ENCODE measurements around the gene BIRC7.
"Not testable (repeated sequence)": the region's sequence is repeated elsewhere in the genome, so short reads cannot be mapped to it uniquely, and the experiment has no call there.

Gene BIRC7

DNA sequence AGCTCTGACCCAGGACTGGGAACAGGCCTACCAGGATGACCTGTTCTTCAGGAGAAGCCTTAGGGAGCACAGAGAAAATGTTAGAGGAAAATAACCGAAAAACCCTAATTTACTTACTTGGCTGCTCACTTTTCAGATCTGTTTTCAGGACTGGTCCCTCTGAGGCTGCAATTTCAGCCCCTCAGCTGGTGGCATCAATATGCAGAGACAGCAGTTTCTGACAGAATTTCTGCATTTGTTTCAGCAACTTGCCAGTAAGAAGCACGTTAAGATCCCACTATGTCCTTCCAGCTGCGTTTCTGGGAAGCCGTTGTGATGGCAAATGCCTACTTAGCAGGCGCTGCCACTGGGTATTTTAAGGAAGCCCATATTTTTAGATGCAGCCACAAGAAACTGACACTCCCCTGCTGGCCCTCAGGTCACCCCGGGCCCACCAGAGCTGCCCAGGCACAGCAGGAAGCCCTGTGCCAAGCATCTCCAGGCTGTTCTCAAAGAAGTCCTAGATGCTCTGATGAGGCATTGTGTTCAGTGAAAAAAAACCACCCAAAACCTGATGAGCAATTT, 27.3 kb upstream of the BIRC7 start:
- no peak for DNase-seq

DNA sequence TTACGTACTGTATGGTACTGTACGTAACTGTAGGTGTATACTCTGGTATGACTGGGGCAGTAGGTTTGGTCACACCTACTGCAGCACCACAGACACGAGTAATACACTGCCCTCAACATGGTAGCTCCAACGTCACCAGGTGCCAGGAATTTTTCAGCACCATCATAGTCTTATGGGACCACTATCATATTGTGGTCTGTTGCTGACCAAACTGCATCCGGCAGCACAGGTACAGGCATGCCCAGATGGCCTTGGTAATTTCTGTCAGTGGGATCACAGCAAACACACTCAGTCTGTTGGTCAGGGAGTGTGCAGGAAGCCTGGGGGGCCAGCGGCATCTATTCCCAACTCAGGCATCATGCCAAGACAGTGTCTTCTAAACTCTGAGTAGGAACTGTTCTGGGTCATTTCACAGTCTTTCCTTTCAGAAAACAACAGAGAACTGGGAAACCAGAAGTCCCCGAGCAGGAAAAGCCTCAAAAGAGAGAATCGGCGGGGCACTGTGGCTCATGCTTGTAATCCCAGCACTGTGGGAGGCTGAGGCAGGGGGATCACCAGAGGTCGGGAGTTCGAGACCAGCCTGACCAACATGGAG, 25.6 kb upstream of the BIRC7 start:
- DNase-seq, result no peak

DNA sequence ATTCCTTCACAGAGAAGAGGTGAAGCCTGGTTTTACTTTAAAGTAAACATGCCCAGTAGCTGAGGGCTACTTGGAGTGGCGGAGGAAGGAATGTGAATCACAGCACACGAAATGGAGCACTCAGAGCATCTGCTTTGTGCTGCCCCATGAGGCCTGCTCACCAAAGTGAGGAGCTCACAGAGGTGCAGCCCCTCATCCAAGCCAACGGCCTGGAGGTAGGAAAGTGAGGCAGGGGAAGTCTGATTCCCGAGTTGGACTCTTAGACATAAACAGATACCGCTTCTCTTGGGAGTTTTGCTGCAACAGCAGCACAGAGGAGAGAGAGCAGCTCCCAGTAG, 23.3 kb upstream of the BIRC7 start:
- DNase-seq, result no peak

DNA sequence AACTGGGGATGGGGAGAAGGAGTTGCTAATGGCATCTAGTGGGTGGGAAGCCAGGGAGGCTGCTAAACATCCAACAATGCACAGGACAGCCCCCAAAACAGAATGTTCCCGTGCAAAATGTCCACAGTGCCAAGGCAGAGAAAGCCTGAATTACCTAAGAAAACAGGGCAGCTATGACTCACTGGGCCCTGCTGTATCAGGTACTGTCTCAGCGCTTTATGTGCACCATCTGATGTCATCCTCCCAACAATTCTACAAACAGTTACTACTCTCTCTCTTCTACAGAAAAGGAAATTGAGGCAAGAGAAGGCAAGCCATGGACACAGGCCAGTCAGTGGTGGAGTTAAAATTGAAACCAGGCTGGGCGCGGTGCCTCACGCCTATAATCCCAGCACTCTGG, 22.9 kb upstream of the BIRC7 start:
- DNase-seq, result no peak

DNA sequence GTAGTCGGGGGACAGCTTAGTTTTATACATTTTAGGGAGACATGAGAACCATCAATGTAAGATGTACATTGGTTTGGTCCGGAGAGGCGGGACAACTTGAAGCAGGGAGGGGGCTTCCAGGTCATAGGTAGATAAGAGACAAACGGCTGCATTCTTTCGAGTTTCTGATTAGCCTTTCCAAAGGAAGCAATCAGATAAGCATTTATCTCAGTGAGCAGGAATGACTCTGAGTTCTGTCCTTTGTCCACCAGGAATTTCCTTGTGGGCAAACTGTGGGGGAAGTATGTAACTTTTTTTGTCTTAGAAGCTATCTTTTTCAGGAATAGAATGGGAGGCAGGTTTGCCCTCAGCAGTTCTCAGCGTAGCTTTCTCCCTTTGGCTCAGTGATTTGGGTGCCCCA, 21.2 kb upstream of the BIRC7 start:
- DNase-seq, result no peak

DNA sequence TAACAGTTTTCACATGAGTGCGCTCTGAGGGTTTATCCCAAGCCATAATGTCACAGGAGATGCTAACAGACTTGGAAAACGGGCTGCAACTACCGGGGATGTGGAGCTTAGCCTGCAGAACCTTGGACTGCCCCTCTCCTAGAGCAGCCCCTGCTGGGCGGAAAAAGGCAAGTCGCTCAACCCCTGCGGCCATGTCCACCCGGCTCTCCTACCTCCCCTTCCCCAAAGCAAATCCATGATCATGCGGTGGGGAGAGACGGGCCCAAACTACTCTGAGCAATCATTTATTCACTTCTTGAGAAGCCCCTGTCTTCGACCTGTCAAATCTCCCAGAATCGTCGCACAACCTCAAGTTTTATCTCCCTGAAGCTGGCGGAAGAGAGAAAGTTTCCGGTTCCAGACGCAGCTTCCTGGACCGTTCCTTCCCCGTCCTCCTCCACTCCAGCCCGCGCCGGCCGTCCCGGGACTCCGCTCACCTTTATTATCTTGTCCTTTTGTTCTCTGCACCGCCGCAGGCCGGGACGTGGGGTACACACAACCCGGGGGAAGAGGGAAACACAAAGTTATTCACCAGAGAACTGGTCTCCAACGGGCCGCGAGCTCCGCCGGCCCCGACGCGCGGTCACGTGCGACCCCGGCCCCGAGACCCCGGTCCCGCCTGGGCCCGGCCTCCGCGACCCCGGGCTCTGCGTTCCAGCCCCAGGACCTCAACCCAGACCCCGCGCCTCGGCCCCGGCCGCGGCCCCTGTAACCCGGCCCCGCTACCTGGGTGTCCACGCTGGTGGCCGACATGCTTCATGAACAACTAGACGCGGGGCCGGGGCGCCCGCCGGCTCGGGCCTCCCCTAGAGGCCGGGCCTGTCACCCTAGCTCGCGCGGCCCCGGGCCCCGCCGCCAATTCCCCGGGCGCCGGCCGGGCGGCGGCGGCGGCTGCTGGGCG, 20.3 kb upstream of the BIRC7 start:
- DNase-seq, result no peak

DNA sequence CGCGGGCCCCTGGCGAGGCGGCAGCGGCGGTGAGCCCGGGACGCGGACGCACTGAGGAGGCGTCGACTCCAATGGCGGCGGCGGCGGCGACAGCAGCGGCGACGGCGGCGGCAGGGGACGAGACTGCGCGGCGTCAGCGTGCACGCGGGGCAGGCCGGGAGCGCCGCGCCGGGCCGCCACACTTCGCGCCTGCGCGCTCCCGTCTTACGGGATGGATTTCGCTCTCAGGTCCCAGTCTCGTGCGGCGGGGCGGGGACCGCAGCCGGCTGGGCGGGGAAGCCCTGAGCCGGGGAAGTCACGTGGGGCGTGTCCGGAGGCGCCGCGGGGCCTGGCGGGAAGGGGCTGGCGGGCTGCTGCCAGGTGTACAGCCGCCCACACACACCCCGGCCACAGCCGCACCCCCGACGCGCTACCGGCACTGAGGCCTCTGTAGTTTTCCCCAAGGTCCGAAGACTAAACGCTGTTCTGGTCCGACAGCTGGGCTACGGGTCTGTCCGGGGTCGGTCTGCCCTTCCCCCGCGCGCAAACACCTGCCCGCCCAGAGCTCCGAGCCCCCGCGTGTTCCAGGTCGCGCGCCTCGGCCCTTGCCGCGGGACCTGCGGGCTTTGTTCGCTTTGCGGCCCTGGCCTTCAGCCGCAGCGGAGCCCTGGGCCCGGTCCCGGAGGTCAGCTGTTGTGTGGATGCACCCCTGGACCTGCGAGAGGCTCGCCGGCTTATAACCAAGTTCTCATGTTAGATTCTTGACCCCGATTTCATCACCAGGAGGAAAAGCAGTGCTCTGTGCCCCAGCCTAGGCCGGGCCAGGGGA, 19.5 kb upstream of the BIRC7 start, which contains the start of gene YTHDF1:
TSS of gene YTHDF1 (minus strand) at position 91 of the 808 bp plus-strand sequence. CDS start 239 bp downstream, outside the sequence.
- DNase-seq, result peak; percentile 87

DNA sequence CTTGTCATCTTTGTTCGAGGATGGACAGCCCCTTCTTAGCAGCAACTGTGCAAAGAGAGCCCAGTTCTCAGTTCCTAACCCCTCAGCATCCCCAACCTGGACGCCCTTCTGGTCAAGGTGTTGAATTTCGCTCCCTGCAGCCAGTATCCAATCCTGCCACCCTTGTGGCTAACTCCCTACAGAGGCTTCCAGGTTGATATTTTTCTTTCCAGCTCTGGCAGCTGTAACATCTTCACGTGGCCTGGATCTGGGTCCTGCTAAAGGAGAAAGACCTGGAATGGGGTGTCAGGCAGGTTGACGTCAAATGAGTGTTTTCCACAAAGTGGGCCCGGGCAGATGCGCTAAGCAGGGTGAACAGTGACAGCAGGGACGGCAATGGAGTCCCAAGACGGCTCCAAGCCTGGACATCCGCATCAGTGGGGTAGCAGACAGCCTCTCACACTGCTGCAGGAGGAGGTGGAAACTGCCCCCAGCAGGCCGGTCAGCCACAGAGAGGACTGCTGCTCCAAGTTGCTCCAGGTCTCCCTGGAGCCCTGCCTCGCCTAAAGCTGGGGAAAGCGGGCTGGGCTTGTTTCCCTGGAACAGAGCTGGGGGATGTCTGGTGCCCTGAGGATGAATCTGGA, 18.7 kb upstream of the BIRC7 start:
- DNase-seq, result no peak

DNA sequence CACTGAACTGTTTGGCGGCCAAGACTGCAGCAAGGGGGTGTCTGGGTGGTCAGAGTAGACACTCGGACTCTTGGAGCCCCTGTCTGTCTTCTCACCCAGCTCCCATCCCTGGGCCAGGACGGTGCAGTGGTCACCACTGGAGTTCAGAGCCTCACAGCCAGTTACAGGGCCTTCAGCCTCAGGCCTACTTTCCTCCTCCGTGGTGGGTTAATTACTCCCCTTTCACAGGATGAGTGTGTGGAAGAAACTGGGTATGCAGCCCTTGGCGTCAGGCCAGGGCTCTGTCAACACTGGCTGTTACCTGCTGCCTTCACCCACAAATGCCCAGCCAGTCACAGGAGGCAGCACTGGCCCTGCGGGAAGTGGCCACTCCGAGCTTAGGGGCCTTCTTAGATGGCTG, 18.0 kb upstream of the BIRC7 start:
- DNase-seq, result no peak

DNA sequence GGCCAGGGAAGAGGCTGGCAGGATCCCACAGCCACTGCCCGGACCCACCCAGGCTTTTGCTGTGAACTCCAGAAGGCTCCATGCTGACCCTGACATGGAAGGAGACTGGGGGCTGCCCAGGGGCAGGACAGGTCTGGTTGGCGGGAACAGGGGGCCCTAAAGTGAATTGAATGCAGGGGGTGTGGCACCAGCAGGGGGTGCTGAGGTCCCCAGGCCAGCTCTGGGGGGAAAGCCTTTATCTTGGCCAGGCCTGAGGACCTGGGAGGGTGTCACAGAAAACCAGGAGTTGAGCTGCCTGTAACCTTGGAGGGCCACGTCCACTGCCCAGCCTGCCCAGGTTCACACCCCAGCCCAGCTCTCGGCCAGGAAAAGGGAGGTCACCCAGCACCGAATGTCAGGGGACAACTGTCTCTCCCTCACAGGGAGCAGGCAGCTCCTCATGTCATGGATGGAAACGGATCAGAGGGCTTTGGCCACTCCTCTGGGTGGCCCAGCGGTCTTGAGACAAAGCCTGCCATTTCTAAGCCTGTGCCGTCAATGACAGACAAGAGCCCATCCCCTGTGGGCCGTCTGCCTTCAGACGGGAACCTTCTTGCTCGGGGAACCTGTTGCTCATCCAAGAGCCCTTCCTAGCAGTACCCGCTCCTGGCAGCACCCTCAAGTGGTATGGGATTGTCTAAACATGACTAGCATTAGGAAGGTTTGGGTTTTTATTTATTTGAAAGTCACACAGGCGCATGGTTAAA, 16.8 kb upstream of the BIRC7 start:
- no peak for DNase-seq

DNA sequence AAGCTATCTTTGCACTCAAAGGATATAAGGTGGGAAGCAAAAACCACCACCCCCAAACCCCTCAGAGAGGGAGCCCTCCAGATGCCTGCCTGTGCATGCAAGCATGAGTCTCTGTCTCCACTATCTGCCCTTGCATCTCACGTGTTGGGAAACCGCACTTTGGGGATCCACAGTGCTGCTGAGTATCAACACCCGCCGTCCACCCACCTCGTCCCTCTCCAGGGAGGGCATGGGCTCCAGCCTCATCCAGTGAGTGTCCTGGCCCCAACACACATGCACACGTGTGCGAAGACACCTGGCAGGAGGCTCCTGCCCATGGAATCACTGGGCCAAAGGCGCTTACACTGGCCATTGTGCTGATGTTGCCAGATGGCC, 16.3 kb upstream of the BIRC7 start:
- DNase-seq, result no peak

DNA sequence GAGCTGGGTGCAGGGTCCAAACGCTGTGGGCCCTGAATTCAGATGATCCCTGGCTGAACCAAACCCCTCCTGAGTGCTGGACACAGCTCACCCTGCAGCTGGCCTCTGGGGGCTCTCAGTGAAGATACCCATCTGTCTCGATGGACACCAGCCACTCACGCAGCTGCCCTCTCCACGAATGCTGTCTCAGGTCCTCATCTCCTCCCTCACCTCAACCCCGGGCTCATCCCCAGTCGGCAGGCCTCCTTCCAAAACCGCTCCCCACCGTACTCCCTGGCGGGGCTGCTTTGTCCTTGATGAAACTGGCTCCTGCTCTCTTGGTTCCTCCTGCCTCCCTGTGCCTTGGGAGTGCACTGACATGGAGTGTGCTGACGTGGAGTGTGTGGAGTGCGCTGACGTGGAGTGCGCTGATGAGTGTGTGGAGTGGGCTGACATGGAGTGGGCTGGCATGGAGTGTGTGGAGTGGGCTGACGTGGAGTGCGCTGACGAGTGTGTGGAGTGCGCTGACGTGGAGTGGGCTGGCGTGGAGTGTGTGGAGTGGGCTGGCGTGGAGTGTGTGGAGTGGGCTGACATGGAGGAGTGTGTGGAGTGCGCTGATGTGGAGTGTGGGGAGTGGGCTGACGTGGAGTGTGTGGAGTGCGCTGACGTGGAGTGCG, 15.7 kb upstream of the BIRC7 start:
- no peak for DNase-seq

DNA sequence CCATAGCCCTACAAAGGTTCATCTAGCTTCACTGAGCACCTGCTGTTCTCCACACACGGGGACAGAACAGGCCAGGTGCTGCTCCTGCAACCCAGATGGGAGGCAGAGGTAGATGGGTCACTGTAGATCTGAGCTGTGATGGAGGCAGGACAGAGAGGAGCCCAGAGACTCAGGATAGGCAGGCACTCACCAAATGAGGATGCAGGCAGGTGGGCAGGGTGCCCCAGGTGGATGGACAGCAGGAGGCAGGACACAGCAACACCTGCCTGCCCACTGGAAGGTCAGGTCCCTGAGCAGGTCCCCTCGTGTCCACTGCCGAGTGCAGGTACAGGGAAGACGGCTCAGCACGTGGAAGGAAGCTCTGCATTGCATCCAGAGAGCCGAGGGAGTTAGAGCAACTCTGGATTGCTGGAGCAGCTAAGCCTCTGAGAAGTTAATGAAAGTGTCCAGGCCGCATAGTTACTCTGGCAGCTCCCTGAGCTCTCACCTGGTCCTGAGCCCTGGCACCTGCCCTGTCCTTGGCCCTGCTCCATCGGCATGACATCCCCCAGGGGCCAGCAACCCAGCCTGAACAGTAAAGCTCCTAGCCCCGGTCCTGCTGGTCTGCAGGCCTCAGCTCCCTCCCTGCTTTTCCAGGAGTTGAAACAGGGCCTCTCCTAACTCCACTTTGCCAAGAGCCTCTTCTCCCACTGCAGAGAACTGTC, 14.9 kb upstream of the BIRC7 start:
- no peak for DNase-seq

DNA sequence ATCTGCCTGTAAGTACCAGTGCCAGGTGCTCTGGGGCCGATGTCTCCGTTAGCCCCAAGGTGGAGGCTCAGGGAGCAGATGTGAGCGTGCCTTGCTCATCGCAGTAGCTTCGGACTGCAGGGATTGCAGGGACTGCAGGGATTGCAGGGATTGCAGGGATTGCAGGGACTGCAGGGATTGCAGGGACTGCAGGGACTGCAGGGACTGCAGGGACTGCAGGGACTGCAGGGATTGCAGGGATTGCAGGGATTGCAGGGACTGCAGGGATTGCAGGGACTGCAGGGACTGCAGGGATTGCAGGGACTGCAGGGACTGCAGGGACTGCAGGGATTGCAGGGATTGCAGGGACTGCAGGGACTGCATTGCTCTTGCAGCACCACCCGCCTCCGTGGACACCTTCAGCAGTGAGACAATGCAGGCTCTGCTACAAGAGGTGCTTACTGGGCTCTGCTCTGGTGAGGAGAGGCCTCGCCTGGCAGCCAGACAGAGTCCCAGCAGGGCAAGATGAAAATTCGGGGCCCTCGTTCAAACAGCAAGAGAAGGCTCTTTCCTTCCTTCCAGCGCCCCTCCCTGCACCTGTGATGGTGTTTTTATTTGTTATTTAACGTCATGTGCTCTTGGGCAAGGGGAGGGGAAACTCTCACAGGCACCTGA, 14.2 kb upstream of the BIRC7 start:
- not testable (repeated sequence) for DNase-seq

DNA sequence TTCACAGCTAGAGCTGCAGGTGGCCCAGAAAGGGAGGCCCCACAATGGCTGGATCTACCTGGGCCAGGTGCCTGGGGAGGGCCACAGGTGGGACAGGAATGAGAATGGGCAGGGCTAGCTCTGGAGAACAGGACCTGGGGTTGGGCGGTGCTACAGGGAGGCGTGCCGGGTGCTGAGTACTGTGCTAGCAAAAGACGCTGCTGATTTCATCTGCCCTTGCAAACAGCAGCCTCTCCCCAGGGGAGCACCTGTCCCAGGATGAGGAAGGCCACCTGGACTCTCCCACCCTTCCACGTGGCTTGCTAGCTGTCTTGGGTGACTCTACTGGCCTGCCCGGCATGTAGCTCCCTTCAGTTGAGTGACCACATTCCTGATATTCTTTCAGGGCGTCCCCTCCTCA, 13.2 kb upstream of the BIRC7 start:
- no peak for DNase-seq

DNA sequence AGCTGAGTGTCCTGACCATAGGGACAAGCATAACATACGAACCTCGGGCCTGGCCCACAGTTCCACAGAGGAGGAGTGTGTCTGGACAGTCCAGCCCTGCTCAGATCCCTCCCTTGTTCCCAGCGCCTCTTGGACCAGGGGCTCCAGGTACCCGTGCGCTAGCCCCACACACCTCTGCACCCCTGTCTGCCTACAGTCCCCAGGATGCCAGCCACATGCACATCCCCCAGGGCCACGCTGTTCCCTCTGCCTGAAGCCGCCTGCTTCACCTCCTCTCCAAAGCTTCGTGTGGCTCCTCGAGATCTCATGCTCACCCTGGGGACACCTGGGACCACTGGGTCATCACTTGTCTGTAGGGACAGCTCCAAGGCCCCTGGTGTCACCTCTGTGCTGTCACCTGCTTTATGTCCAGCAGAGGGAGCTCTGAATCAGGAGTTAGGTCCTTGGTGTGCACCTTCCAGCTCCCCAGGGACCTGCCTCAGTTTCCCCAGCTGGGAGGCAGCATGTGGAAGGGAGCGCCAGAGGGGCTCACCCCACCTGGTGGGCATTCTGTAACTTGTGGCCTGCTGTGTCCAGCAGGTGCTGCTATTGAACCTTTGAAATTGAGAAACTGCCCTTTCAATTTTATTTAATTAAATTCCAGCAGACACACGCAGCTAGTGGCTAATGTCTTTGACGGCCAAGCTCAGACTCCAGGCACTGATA, 12.4 kb upstream of the BIRC7 start:
- no peak for DNase-seq

DNA sequence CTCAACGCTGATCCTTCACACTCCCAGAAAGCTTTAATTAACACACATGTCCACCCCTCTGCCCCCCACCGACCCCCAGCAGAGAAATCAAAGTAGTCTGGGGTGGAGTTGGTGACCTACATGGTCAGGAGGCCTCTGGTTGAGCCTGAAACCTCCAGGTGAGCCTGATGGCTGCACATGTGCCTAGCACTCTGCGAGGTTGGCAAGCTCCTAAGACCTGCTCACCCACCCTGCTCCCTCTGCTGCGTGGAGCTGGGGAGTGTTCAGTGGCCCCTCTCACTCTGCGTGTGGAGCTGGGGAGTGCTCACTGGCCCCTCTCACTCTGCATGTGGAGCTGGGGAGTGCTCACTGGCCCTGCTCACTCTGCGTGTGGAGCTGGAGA, 11.9 kb upstream of the BIRC7 start:
- DNase-seq, result no peak

DNA sequence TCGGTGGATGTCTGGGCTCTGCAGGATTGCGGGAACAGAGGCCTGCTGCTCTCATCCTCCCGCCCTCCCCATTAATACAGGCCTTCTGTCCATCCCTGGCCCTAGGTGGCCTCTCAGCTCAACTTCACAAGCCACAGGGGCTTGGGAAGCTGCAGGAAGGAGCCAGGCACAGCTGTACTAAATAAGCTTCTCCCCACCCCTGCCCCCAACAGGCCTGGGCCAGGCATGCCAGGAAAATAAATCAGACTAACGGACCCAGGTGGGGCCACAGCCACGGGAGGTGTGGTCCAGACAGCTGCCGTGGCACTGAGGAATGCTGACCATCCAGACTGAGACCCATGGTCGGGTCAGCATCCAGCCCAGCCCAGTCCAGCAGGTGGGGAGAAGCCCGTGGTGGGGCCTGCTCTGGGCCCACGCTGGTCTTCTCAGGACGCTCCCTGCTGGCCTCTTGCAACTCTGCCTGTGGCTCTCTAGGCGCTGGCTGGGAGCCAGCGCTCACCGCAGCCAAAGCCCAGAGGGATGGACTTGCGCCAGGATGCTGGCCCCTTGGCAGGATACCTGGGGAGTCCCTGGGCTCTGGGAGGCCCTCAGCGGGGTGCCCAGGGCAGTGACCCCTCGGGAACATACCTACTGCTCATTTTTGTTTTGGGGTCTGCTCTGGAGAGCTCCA, 11.2 kb upstream of the BIRC7 start:
- no peak for DNase-seq

DNA sequence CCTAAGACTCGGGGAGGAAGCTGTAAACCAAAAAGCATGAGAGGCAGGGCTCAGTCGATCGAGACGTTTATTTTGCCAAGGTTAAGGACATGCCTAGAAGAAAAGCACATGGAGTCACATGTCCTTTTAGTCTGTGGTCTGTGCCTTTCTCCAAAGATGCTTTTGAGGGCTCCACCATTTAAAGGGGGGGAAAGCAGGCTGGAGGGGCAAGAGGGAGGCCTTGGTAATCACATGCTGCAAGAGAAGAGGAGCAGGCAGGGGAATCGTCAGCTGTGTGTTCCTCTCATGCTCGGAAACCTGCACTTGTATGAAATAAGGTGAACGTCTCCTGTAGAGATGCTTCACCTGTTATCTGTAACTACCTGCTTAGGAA, 10.6 kb upstream of the BIRC7 start:
- no peak for DNase-seq

All from NCI-H510A (cell line).